Spleen (tissue), 11 donors: ENCODE results near the gene PYGB. TPM values are rescaled to one million over a fixed set of nuclear protein-coding genes. Genes with fewer than 3 reads are reported as not detected.
A peak's percentile ranks its signal among the peaks of the same experiment; 100 is the strongest.

Experiments
- DNase-seq: peaks from one replicate; pipeline ENCODE4 v3.0.0-alpha.2; 2020
- H3K27ac ChIP-seq, 8 donors: fragments of 200-600 bp; sonication (generic) in 7 of 8; 1 replicate in 4 of 8; 2 replicates in 4 of 8; pipeline versions ENCODE4 v1.5.0 to v1.8.0; 2016 to 2021; ENCODE audit warnings: inconsistent platforms in 4 of 8, mild to moderate bottlenecking in 4 of 8, moderate library complexity in 1 of 8
- H3K27me3 ChIP-seq, 7 donors: fragments of 200-600 bp; sonication (generic) in 6 of 7; replicated peaks in 1 of 7; 1 replicate in 4 of 7; 2 replicates in 3 of 7; pipeline versions ENCODE4 v1.5.0 to v1.8.0; 2016 to 2021; ENCODE audit warnings: inconsistent platforms in 3 of 7, mild to moderate bottlenecking in 1 of 7
- H3K36me3 ChIP-seq, 6 donors: fragments of 200-600 bp; sonication (generic) in 5 of 6; 1 replicate in 4 of 6; 2 replicates in 2 of 6; pipeline versions ENCODE4 v1.5.0 to v1.8.0; 2016 to 2021; ENCODE audit warnings: inconsistent platforms in 2 of 6
- H3K4me1 ChIP-seq, 6 donors: fragments of 200-600 bp; sonication (generic) in 5 of 6; 1 replicate in 3 of 6; 2 replicates in 3 of 6; pipeline versions ENCODE4 v1.5.0 to v1.8.0; 2016 to 2021; ENCODE audit warnings: inconsistent platforms in 3 of 6
- H3K4me3 ChIP-seq, 8 donors: fragments of 200-600 bp; sonication (generic) in 7 of 8; 1 replicate in 4 of 8; 2 replicates in 4 of 8; pipeline versions ENCODE4 v1.5.0 to v1.8.0; 2016 to 2021; ENCODE audit warnings: inconsistent platforms in 4 of 8, mild to moderate bottlenecking in 4 of 8, moderate library complexity in 2 of 8
- H3K9me3 ChIP-seq, 8 donors: fragments of 200-600 bp; sonication (generic) in 7 of 8; 1 replicate in 4 of 8; 2 replicates in 4 of 8; pipeline versions ENCODE4 v1.5.0 to v1.8.0; 2016 to 2021; ENCODE audit warnings: inconsistent platforms in 4 of 8
- CTCF ChIP-seq, 11 experiments: fragments of 200-600 bp in 7 of 11; fragments of 450-650 bp in 4 of 11; sonication (generic) in 4 of 11; IDR thresholded peaks in 8 of 11; conservative IDR thresholded peaks in 3 of 11; 1 replicate in 7 of 11; 2 replicates in 4 of 11; pipeline versions ENCODE4 v1.4.0 to v1.8.0; 2016 to 2021; ENCODE audit warnings: antibody characterized with exemption in 11 of 11, inconsistent platforms in 4 of 11, mild to moderate bottlenecking in 1 of 11
- POLR2A ChIP-seq, 3 donors: fragments of 450-650 bp; IDR thresholded peaks; one replicate each; pipeline ENCODE4 v1.5.1; 2017; ENCODE audit warnings: antibody characterized with exemption in 3 of 3, mild to moderate bottlenecking in 1 of 3
- POLR2AphosphoS5 ChIP-seq, 3 donors: sonication (generic); formaldehyde crosslinking; IDR thresholded peaks; one replicate each; pipeline ENCODE4 v1.5.1; 2017; ENCODE audit warnings: antibody characterized with exemption in 3 of 3
- WGBS, 5 donors: extraction: QIAGEN DNeasy Blood & Tissue Kit in 3 of 5; methylation state at CpG; one replicate each; pipeline versions ENCODE4 v1.1.5 to v1.1.7; 2013 to 2018; 5-methylcytosine and 5-hydroxymethylcytosine counted together
- intact Hi-C: fragments of 100-400 bp; cut with DNase I; formaldehyde crosslinking; loops from one replicate; pipeline ENCODE4 v1.15.0; 2023; ENCODE audit warnings: low total_unique reads
- polyA plus RNA-seq, 3 donors: library from polyadenylated mRNA; stranded (reverse); fragments of 200-250 nt; gene quantifications; one replicate each; pipeline ENCODE4 v1.2.1, GENCODE V29; 2013
- total RNA-seq, 7 donors: library from RNA; depleted of rRNA in 3 of 7; stranded (reverse); fragments of >200 nt in 3 of 7; fragmentation: NEBNext Ultra II Directional in 4 of 7; extraction: Animal tissue kit (Norgen Biotek cat#: 25700) in 4 of 7; gene quantifications; one replicate each; pipeline versions ENCODE4 v1.1.0 to v1.2.1, GENCODE V29; 2016 to 2021
- donor health status: healthy with polysubstance abuse.
- donor health status: DM: no; HTN: no; CAD: no; lungs with moderate emphysema.
- donor health status: DM: no; HTN: no; CAD: no.
- donor health status: Bipolar disorder and iron deficiency.
- donor health status: healthy.
- donor health status: DM: no; HTN: no; CAD: no.
- donor health status: DM: yes; HTN: yes; CAD: no.

PYGB gene
- total and polyA plus RNA-seq, 10 donors, result 10.5 to 47.8 (median 32.3) TPM

- 70 to 88% (median 82%) methylated on average over 9 to 10 of the region's 10 CpGs for WGBS, 5 donors
- intact Hi-C loops, result loop anchor here (5.0 kb wide), 1 partner anchor 102 kb away; no protein-coding TSS in a partner anchor
Measured at GRCh38 chr20:25295386-25296093, 47.7 kb downstream of the PYGB start.

GRCh38 chr20:25296094-25297093 is 48.5 kb downstream of the PYGB start:
- Histone ChIP-seq H3K4me1 (peaks cover 0 to 37% (median 14%) of the 10 kb centered on the region in 6 donors), H3K27ac (peak overlapping the region in 5 of 8 donors; percentile 27 to 81 (median 70)), H3K36me3 (peaks cover 0 to 93% (median 26%) of the 10 kb centered on the region in 6 donors), H3K9me3 (no peaks in the 10 kb centered on the region), H3K4me3 (no peak overlapping the region), H3K27me3 (no peaks in the 10 kb centered on the region)
- peak; percentile 79 for DNase-seq
- intact Hi-C loops, result loop anchor here (5.0 kb wide), 1 partner anchor 101 kb away; no protein-coding TSS in a partner anchor
- 88 to 93% (median 91%) methylated on average over 20 to 24 of the region's 24 CpGs for WGBS, 5 donors
- peak in 4 of 11 experiments; percentile 18 to 41 (median 28) for TF ChIP-seq CTCF (IDR thresholded peaks at IDR 0.05 in 8 of 11, conservative IDR thresholded peaks at IDR 0.05 in 3 of 11)
- TF ChIP-seq POLR2A (IDR thresholded peaks at IDR 0.05), result no peak

More at GRCh38 chr20:25295386-25296093, 47.7 kb downstream of the PYGB start:
- H3K36me3 ChIP-seq, result peaks cover 0 to 93% (median 34%) of the 10 kb centered on the region in 6 donors
- no peak overlapping the region for H3K4me3 ChIP-seq
- TF ChIP-seq POLR2A (IDR thresholded peaks at IDR 0.05) (no peak), POLR2AphosphoS5 (IDR thresholded peaks at IDR 0.05) (peak in 1 of 3 donors; percentile 44), CTCF (IDR thresholded peaks at IDR 0.05 in 8 of 11, conservative IDR thresholded peaks at IDR 0.05 in 3 of 11) (no peak)
- H3K4me1 ChIP-seq, result peaks cover 0 to 37% (median 14%) of the 10 kb centered on the region in 6 donors
- H3K27ac ChIP-seq, result peak overlapping the region in 5 of 8 donors; percentile 20 to 81 (median 46)
- no peaks in the 10 kb centered on the region for H3K27me3 ChIP-seq
- no peak for DNase-seq
- H3K9me3 ChIP-seq, result no peaks in the 10 kb centered on the region

GRCh38 chr20:25297141-25297905 is 49.4 kb downstream of the PYGB start:
- Histone ChIP-seq H3K27me3 (no peaks in the 10 kb centered on the region), H3K4me3 (no peak overlapping the region), H3K27ac (peak overlapping the region in 6 of 8 donors; percentile 14 to 81 (median 66)), H3K4me1 (peaks cover 0 to 37% (median 14%) of the 10 kb centered on the region in 6 donors), H3K36me3 (peaks cover 0 to 93% (median 19%) of the 10 kb centered on the region in 6 donors), H3K9me3 (no peaks in the 10 kb centered on the region)
- intact Hi-C loops, result loop anchor here (5.0 kb wide), 1 partner anchor 100 kb away; no protein-coding TSS in a partner anchor
- peak in 2 of 3 donors; percentile 7 to 12 for TF ChIP-seq POLR2AphosphoS5 (IDR thresholded peaks at IDR 0.05)
- TF ChIP-seq CTCF (IDR thresholded peaks at IDR 0.05 in 8 of 11, conservative IDR thresholded peaks at IDR 0.05 in 3 of 11), result no peak
- 85 to 90% (median 88%) methylated on average over 8 to 10 of the region's 10 CpGs for WGBS, 5 donors
- DNase-seq, result no peak
